Heart right ventricle (tissue), 16 donors: ENCODE measurements around the gene ACTN2. TPM values are rescaled to one million over a fixed set of nuclear protein-coding genes. Genes with fewer than 3 reads are reported as not detected.

ENCODE experiments used
- ATAC-seq, 8 donors: fragments of 200-7000 bp; cut with Tn5 transposase; one replicate each; pipeline ENCODE4 v1.9.1; 2020; ENCODE audit warnings: mild to moderate bottlenecking in 8 of 8, moderate library complexity in 8 of 8, moderate number of reproducible peaks in 1 of 8
- DNase-seq, 2 donors: peaks; one replicate each; pipeline ENCODE4 v3.0.0-alpha.2; 2020
- H3K27ac ChIP-seq, 10 donors: fragments of 200-600 bp; sonication (generic) in 2 of 10; one replicate each; pipeline versions ENCODE4 v1.5.0 to v1.8.0; 2020 to 2022; ENCODE audit warnings: mild to moderate bottlenecking in 3 of 10
- H3K27me3 ChIP-seq, 7 donors: fragments of 200-600 bp; one replicate each; pipeline ENCODE4 v1.8.0; 2021 to 2022; ENCODE audit warnings: mild to moderate bottlenecking in 2 of 7
- H3K36me3 ChIP-seq, 9 donors: fragments of 200-600 bp; sonication (generic) in 1 of 9; one replicate each; pipeline versions ENCODE4 v1.5.0 to v1.8.0; 2020 to 2022; ENCODE audit warnings: mild to moderate bottlenecking in 2 of 9
- H3K4me1 ChIP-seq, 9 donors: fragments of 200-600 bp; sonication (generic) in 1 of 9; one replicate each; pipeline versions ENCODE4 v1.5.0 to v1.8.0; 2020 to 2022; ENCODE audit warnings: mild to moderate bottlenecking in 4 of 9
- H3K4me3 ChIP-seq, 10 donors: fragments of 200-600 bp; sonication (generic) in 2 of 10; one replicate each; pipeline versions ENCODE4 v1.5.0 to v1.8.0; 2020 to 2022; ENCODE audit warnings: mild to moderate bottlenecking in 7 of 10, moderate library complexity in 2 of 10
- H3K9me3 ChIP-seq, 11 donors: fragments of 200-600 bp in 10 of 11; sonication (generic) in 2 of 11; one replicate each; pipeline versions ENCODE4 v1.5.0 to v1.8.0; 2013 to 2022; ENCODE audit warnings: mild to moderate bottlenecking in 2 of 11, control low read depth in 1 of 11, moderate library complexity in 1 of 11
- WGBS, 2 donors: extraction: QIAGEN DNeasy Blood & Tissue Kit; methylation state at CpG; one replicate each; pipeline ENCODE4 v1.1.7; 2013; ENCODE audit warnings: inconsistent platforms in 1 of 2; 5-methylcytosine and 5-hydroxymethylcytosine counted together
- intact Hi-C, 10 donors: fragments of 100-400 bp; cut with DNase I; formaldehyde crosslinking; loops; one replicate each; pipeline versions ENCODE4 v1.11.1 to v1.14.2; 2022
- polyA plus RNA-seq, 2 donors: library from polyadenylated mRNA; stranded (reverse); fragments of 200-250 nt; gene quantifications; one replicate each; pipeline ENCODE4 v1.2.3, GENCODE V29; 2013
- total RNA-seq, 10 donors: library from RNA; stranded (reverse); fragmentation: NEBNext Ultra II Directional in 3 of 10; extraction: Animal tissue kit (Norgen Biotek cat#: 25700) in 3 of 10; gene quantifications; one replicate each; pipeline versions ENCODE4 v1.2.1 to v1.2.4, GENCODE V29; 2021 to 2023
- TF ChIP-seq, protein P1 (sequence below), 9 donors: fragments of 200-600 bp; sonication (generic) in 2 of 9; IDR thresholded peaks; one replicate each; pipeline versions ENCODE4 v1.5.0 to v1.8.0; 2021 to 2022; ENCODE audit warnings: antibody characterized with exemption in 9 of 9, mild to moderate bottlenecking in 5 of 9, moderate library complexity in 1 of 9
- donor health status: Arrhythmogenic right ventricular cardiomyopathy.
- donor health status: ischemic (EF 13 %, LVEDD 7.1; RV severe dilation, severe dysfunction).
- donor health status: healthy with polysubstance abuse.
- donor health status: DM: no; HTN: yes; CAD: no.
- donor health status: DM: no; HTN: no; CAD: no.
- donor health status: ischemic (EF 25% LVEDD 6.9; RV normal size, moderate dysfunction).
- donor health status: ischemic (EF 25% LVEDD 5.7; RV mildly dilated, moderate dysfunction).
- donor health status: healthy.
- donor health status: DM: yes; HTN: yes; CAD: no.
- donor health status: Ischemic cardiomyopathy.
- donor health status: ischemic (EF 35%, LVEDD 5.7; RV mildly dilated, moderate dysfunction).
- donor health status: nonischemic (EF 11% LVEDD 7.7; RV severe dilation, severe dysfunction).
- donor health status: DM: yes; HTN: yes; CAD: no.
- donor health status: PGD.
- donor health status: ischemic (EF 29% LVEDD 5.4; RV normal size, mild dysfunction).
- donor health status: nonischemic (EF 23%, LVEDD 6.1; RV moderate dilation, normal function).

ACTN2 gene
- total and polyA plus RNA-seq, 12 donors = 599 to 4,290 (median 3,278) TPM

DNA sequence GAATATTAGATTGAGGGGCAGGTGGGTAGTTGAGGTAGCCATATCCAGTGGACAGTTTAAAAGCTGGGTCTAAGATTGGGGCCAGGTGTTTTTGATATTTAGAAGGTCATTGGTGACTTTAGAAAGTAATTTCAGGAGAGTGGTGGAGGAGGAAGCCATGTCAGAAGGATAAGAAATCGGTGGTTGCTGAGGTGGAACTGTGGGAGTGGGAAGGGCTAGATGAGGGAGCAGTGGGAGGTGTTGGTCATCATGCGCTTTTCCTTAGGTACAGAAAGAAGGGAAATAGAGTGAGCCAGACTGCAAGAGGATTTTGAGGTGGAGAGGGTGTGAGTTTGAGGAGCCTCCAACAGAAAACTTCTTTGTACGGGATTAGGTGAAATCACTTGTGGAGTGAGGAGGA, 116.0 kb downstream of the ACTN2 start:
- Histone ChIP-seq H3K27me3 (no peaks in the 10 kb centered on the region), H3K4me3 (no peak overlapping the region), H3K27ac (no peak overlapping the region), H3K4me1 (peaks cover 0 to 62% (median 42%) of the 10 kb centered on the region in 9 donors), H3K9me3 (no peaks in the 10 kb centered on the region), H3K36me3 (peaks cover 0 to 53% (median 0%) of the 10 kb centered on the region in 9 donors)
- intact Hi-C loops = no loop called here
- no peak for DNase-seq
- TF ChIP-seq, protein P1, sequence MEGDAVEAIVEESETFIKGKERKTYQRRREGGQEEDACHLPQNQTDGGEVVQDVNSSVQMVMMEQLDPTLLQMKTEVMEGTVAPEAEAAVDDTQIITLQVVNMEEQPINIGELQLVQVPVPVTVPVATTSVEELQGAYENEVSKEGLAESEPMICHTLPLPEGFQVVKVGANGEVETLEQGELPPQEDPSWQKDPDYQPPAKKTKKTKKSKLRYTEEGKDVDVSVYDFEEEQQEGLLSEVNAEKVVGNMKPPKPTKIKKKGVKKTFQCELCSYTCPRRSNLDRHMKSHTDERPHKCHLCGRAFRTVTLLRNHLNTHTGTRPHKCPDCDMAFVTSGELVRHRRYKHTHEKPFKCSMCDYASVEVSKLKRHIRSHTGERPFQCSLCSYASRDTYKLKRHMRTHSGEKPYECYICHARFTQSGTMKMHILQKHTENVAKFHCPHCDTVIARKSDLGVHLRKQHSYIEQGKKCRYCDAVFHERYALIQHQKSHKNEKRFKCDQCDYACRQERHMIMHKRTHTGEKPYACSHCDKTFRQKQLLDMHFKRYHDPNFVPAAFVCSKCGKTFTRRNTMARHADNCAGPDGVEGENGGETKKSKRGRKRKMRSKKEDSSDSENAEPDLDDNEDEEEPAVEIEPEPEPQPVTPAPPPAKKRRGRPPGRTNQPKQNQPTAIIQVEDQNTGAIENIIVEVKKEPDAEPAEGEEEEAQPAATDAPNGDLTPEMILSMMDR (IDR thresholded peaks at IDR 0.05) = no peak
- ATAC-seq = no peak
- 61 to 94% methylated on average over 3 of the region's 3 CpGs for whole genome bisulfite sequencing, 2 donors

DNA sequence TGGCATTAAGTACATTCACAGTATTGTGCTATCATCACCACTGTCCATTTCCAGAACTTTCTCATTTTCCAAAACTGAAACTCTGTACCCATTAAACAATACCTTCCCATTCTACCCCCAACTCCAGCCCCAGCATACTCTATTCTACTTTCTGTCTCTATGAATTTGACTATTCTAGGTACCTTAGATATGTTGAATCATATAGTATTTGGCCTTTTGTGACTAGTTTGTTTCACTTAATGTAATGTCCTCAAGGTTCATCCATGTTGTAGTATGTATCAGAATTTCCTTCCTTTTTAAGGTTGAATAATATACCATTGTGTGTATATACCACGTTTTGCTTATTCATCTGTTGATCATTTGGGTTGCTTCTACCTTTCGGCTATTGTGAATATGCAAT, 120.3 kb downstream of the ACTN2 start:
- WGBS, 2 donors = 93 to 96% methylated on average over 2 of the region's 2 CpGs
- peaks cover 0 to 89% (median 9%) of the 10 kb centered on the region in 9 donors for H3K36me3 ChIP-seq
- intact Hi-C loops = no loop called here

DNA sequence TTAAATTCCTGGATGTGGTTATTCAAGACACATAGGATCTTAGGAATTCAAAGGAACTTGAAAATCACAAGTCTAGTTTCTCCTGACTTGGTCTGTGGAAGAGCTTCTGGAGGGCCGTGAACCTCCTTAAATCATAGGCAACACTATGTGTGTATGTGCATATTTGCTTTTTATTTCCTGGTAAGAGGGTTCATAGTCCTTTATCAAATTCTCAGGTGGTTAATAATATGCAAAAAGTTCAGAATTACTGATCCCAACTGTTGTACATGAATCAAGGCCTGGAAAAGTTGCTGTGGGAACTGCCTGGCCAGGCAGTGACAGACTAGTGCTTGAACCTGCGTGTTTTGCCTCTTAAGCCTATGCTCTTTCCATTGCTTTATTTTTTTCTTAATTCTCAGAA, 121.7 kb downstream of the ACTN2 start:
- H3K36me3 ChIP-seq = peaks cover 0 to 100% (median 19%) of the 10 kb centered on the region in 9 donors
- peaks cover 0 to 34% (median 22%) of the 10 kb centered on the region in 9 donors for H3K4me1 ChIP-seq
- DNase-seq = no peak
- no peaks in the 10 kb centered on the region for H3K9me3 ChIP-seq
- TF ChIP-seq, protein P1 (IDR thresholded peaks at IDR 0.05) = no peak
- no peak for ATAC-seq
- H3K4me3 ChIP-seq = no peak overlapping the region
- 72 to 98% methylated on average over 2 of the region's 2 CpGs for WGBS, 2 donors
- intact Hi-C loops = no loop called here
- no peak overlapping the region for H3K27ac ChIP-seq
- H3K27me3 ChIP-seq = no peaks in the 10 kb centered on the region

More for the DNA sequence above, 120.3 kb downstream of the ACTN2 start:
- Histone ChIP-seq H3K27ac (no peak overlapping the region), H3K9me3 (no peaks in the 10 kb centered on the region), H3K4me3 (no peak overlapping the region), H3K27me3 (no peaks in the 10 kb centered on the region), H3K4me1 (peaks cover 0 to 40% (median 29%) of the 10 kb centered on the region in 9 donors)
- TF ChIP-seq, protein P1 (IDR thresholded peaks at IDR 0.05) = no peak
- ATAC-seq (no peak), DNase-seq (no peak)

DNA sequence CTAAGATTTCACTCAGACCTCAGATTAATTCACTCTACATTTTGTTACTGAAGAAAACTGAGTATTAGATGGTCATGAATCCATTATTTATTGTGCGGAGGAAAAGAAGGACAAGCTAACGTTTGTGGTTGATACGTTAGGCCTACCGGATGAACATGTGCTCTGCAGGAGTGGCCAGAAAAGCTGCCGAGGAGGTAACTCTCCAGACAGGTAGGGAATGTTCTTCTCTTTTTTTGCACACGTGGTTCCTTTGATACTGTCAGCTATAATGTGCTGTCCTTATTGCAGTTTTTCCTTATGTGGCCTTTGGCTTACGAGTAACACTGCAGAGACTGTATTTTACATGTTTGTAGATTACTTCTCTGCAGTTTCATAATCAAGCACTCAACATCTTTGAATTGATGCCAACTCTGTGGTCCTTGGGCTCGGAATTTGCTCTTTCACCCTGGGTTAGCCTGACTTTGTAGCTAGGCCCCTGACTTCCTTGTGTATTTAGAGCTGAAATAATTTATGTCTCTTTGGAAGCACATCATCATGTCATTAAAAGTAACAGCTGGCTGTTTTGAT, 122.3 kb downstream of the ACTN2 start:
- Histone ChIP-seq H3K4me3 (no peak overlapping the region), H3K27ac (no peak overlapping the region), H3K4me1 (peaks cover 0 to 27% (median 17%) of the 10 kb centered on the region in 9 donors), H3K27me3 (no peaks in the 10 kb centered on the region), H3K9me3 (no peaks in the 10 kb centered on the region), H3K36me3 (peaks cover 0 to 100% (median 19%) of the 10 kb centered on the region in 9 donors)
- TF ChIP-seq, protein P1 (IDR thresholded peaks at IDR 0.05) = no peak
- ATAC-seq (peak in 1 of 8 donors; percentile 31), DNase-seq (no peak)
- WGBS, 2 donors = 60 to 71% methylated on average over 8 of the region's 8 CpGs
- intact Hi-C loops = no loop called here
